Fibroblast of skin of right biceps (primary cell): Measurements from ENCODE around the gene DLEU7.

ENCODE experiments used
- DNase-seq: peaks from one replicate; pipeline ENCODE4 v3.0.0-alpha.2; 2013

DLEU7 gene

GRCh38 chr13:50842251-50842989, 1.1 kb downstream of the DLEU7 start:
- DNase-seq: no peak

GRCh38 chr13:50841786-50842185, 1.7 kb downstream of the DLEU7 start:
- DNase-seq: no peak

- DNase-seq: no peak
Measured at GRCh38 chr13:50840284-50840683, 3.2 kb downstream of the DLEU7 start.

GRCh38 chr13:50839828-50840227, 3.7 kb downstream of the DLEU7 start:
- no peak for DNase-seq

GRCh38 chr13:50838701-50839100, 4.8 kb downstream of the DLEU7 start:
- DNase-seq: no peak

GRCh38 chr13:50838031-50838430, 5.5 kb downstream of the DLEU7 start:
- DNase-seq: no peak

- DNase-seq: peak; percentile 18
Measured at GRCh38 chr13:50831512-50831911, 12.0 kb downstream of the DLEU7 start.

GRCh38 chr13:50829896-50830295, 13.6 kb downstream of the DLEU7 start:
- DNase-seq: peak; percentile 42

GRCh38 chr13:50829226-50829625, 14.3 kb downstream of the DLEU7 start:
- no peak for DNase-seq

- DNase-seq: no peak
Measured at GRCh38 chr13:50826035-50826434, 17.5 kb downstream of the DLEU7 start.

- peak; percentile 17 for DNase-seq
Measured at GRCh38 chr13:50812242-50812641, 31.2 kb downstream of the DLEU7 start.

- DNase-seq: no peak
Measured at GRCh38 chr13:50810998-50811397, 32.5 kb downstream of the DLEU7 start.

- DNase-seq: no peak
Measured at GRCh38 chr13:50810468-50810867, 33.0 kb downstream of the DLEU7 start.

- no peak for DNase-seq
Measured at GRCh38 chr13:50809133-50810090, 34.1 kb downstream of the DLEU7 start.

GRCh38 chr13:50805805-50806204, 37.7 kb downstream of the DLEU7 start:
- DNase-seq: peak; percentile 16

GRCh38 chr13:50801087-50801931, 42.2 kb downstream of the DLEU7 start:
- peak; percentile 81 for DNase-seq

- DNase-seq: peak; percentile 11
Measured at GRCh38 chr13:50800091-50800739, 43.3 kb downstream of the DLEU7 start.

- peak; percentile 83 for DNase-seq
Measured at GRCh38 chr13:50798923-50799322, 44.6 kb downstream of the DLEU7 start.

GRCh38 chr13:50797091-50797490, 46.4 kb downstream of the DLEU7 start:
- DNase-seq: no peak

- no peak for DNase-seq
Measured at GRCh38 chr13:50796463-50796862, 47.0 kb downstream of the DLEU7 start.

- no peak for DNase-seq
Measured at GRCh38 chr13:50794226-50794625, 49.3 kb downstream of the DLEU7 start.

GRCh38 chr13:50793026-50793425, 50.5 kb downstream of the DLEU7 start:
- DNase-seq: no peak
